ENCODE results near the gene GEMIN7.

Gene GEMIN7

DNA sequence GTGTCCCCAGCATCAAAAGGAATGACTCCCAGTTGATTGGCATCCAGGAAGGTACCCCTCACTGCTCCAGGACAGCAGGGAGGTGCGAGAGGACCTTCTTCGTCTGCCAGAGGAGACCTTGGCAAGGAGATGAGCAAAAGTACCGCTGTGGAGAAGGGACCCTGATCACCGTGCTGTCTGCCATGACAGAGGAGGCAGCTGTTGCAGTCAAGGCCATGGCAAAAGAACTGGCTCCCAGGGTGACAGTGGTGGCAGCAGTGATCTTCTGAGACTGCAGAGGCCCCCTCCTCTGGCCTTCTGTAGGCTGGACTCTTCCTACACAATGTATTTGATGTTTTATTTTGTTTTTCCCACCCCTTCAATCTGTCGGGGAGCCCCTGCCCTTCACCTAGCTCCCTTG lies 49.7 kb downstream of the GEMIN7 start:
- no peak for DNase-seq (ENCODE audit: low spot score)

DNA sequence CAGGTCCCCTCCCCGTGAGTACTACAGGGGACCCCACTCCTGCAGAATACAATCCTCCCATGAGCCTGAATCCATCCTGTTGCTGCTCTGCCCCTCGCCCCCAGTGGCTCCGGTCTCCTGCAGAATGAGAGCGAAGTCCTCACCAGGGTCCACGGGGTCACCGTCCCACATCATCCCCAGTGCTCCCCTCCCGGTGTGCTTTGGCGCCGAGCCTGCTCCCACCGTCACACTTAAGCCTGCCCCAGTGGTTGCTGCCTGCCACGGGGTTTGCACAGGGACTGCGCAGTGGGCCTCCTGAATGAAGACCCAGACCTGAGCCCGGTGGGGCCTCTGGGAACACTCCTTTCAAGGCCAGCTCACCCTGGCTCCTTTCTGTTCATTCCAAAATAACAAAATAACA lies 51.2 kb downstream of the GEMIN7 start:
- DNase-seq (ENCODE audit: low spot score) = no peak

GRCh38 chr19:45130888-45131615 lies 52.0 kb downstream of the GEMIN7 start:
- no peak for DNase-seq (ENCODE audit: low spot score)

- no peak for DNase-seq (ENCODE audit: low spot score)
These were observed 54.6 kb downstream of the GEMIN7 start for GRCh38 chr19:45133661-45134060.

DNA sequence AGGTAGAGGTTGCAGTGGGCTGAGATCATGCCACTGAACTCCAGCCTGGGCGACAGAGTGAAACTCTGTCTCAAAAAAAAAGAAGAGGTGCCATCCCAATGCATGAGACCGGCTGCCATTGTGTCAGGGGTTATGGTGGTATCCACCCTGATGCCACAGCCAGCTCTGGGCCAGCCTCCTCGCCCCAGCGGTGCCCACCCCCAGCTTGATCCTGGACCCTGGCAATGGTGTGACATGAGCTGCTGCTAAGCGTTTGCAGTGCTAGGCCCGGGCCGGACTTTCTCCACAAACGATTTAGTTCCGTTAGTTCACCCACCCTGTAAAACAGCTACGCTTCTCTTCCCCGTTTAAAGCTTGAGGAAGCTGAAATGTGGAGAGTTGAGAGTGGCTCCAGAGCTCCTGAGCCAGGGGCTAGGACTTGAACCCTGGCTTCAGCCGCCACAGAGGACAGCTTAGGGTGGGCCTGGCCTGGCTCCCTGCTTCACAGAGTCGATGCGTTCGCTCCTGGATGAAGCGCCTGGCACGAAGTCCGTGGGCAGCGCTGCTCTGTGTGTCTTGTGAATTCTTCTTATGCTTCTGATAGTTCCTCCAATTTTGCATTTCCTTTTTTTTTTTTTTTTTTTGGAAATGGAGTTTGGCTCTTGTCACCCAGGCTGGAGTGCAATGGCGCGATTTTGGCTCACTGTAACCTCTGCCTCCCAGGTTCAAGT lies 56.3 kb downstream of the GEMIN7 start:
- DNase-seq (ENCODE audit: low spot score) = no peak

GRCh38 chr19:45136507-45137178 lies 57.6 kb downstream of the GEMIN7 start:
- no peak for DNase-seq (ENCODE audit: low spot score)

DNA sequence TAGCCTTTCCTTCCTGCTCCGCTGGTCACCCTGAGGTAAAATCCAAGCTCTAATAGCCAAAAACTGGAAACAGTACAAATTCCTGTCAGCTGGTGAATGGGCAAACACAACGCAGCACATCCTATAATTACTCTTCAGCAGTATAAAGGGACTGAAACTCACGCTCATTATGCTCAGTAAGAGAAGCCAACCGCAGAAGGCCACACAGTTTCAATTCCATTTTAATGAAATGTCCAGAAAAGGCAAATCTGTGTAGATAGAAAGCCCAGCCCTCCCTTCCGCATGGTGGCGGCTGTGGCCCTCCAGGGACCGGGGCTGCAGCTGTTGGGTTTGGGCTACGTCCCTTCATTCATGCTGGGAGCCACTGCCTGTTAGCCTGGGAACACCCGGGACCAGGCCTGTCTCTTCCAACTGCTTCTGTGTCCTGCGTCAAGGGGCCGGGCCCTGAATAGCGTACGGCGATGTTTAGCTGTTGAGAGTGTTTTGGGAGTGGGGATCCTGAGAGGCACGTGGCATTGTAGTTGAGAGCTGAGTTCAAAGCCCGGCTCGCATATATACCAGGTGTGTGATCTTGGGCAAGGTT lies 58.2 kb downstream of the GEMIN7 start:
- DNase-seq (ENCODE audit: low spot score) = peak; percentile 78

DNA sequence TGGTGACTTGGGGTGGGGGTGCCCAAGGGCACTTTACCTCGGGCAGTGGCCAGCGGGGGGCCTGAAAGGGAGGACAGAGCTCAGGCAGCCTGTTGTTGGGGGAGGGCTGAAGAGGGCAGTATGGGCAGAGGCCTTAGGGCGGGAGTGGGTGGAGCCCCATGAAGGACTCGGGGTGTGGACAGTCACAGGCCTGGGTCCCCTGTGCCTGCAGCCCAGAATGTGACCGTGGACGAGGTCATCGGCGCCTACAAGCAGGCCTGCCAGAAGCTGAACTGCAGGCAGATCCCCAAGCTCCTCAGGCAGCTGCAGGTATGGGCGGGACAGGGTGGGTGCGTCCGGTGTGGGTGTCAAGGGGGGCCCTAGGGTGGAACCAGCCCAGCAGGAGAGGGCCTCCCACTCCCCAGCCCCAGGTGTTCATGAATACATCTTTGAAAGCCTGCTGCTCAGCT lies 59.3 kb downstream of the GEMIN7 start:
- no peak for DNase-seq (ENCODE audit: low spot score)

DNA sequence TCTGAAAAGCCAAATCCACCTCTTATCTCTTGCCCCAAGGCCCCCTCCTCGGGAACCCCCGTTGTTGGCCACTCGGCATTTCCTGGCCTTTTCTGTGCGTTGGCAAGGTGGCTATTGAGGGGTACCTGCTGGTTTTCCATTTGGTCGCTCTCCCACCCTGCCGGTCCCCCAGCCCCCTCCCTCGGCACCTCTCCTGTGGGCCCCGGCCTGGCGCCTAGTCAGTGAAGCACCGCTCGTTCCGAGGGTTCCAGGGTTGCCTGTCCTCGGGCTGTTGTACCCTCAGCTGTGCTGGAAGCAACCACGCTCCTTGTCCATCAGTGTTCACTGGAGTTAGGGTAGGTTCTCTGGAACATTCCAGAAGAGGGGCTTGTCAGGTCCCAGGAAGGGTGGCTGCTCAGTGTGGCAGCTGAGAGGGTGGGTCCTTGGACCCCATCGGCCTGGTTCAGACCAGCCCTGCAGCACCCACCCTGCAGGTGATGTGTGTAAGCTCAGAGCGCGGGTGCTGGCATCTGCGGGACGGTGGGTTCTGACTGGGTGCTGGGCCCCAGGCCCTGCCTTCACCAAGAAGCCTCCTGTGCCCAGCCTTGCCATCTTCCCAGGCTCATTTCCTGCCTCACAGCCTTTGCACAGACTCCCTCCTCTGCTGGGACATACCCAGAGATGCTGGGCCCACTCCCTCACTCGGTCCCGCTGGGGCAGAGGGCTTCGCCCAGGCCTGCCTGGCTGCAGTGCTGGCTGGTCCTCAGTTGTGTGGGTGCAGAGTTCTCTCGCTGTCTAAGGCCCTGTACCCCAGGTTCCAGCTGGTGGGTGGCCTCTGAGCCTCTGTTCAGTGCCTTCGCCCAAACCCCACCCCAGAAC lies 60.5 kb downstream of the GEMIN7 start:
- no peak for DNase-seq (ENCODE audit: low spot score)

GRCh38 chr19:45140144-45140503 lies 61.1 kb downstream of the GEMIN7 start:
- no peak for DNase-seq (ENCODE audit: low spot score)

DNA sequence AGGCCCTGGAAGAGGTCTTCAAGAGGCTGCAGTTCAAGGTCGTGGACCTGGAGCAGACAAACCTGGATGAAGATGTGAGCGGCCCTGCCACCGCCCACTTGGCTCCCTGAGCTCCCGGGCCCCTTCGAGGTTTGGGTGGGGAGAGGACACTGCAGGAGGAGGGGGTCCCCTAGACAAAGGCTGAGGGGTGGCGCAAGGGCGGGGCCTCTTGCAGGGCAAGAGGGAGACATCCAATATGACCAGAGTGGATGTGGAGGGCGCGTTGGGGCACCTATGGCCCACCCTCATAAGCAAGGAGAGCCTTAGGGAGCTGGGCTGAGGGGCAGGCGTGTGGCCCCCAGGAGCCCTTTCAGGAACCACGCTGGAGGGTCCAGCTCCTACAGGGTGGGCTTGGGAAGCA lies 61.5 kb downstream of the GEMIN7 start:
- no peak for DNase-seq (ENCODE audit: low spot score)

Data from left forelimb (tissue), 1 donor.